OCI-LY3 (cell line): ENCODE results near the gene HOXA5.

Experiments used
- EZH2phosphoT487 ChIP-seq: fragments of 200-600 bp; shearing (Covaris generic); IDR thresholded peaks from 2 replicates; pipeline ENCODE4 v1.6.1; 2018; ENCODE audit warnings: antibody characterized with exemption, mixed run types, low read depth
- TF ChIP-seq, protein P1 (sequence below): fragments of 200-600, 300-600 bp; sonication (generic); IDR thresholded peaks from 2 replicates; pipeline ENCODE4 v1.5.1; 2014; ENCODE audit warnings: antibody characterized with exemption, low read length, low read depth

DNA sequence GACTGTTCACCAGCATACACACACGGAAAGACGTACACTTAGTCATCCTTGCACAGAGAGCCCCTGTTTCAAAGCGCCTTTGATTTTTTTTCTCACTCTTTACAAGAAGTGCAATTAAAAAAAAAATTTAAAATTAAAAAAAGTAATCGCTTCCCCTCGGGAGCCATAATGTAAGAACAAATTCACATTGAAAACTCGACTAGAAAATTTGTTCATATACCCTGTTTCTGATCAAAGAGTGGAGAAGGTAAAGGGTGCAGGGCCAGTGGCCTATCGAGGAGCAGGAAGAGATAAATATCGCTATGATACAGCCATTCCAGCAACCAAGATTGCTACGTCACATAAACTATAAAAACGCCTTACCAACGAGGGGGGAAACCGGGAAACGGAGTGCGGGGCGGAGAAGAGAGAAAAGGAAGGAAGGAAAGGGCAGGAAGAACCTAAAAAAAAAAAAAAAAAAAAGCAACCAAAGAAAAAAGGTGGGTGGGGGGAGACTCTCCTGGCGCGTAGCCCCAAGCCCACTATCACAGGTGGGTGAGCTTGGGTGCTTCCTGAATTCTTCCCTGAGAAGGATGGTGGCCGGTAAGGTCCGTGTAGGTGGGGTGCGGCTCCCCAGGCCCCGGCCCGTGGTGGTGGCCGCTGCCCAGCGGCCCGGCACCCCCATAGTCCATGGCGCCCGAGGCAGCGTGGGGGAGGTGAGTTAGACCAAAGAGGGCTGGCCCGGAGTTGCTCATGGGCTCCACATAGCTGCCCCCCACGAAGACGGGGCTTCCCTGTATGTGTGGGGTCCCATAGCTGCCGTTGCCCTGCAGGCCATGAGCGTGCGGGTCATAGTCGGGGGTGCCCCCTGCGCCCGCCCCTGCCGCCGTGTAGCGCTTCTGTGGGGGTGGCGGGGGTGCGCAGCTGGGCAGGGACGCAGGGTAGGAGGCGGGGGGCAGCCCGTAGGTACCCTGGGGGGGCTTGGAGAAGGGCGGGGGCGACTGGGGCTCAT is 35.8 kb downstream of the HOXA5 start:
- TF ChIP-seq, protein P1, sequence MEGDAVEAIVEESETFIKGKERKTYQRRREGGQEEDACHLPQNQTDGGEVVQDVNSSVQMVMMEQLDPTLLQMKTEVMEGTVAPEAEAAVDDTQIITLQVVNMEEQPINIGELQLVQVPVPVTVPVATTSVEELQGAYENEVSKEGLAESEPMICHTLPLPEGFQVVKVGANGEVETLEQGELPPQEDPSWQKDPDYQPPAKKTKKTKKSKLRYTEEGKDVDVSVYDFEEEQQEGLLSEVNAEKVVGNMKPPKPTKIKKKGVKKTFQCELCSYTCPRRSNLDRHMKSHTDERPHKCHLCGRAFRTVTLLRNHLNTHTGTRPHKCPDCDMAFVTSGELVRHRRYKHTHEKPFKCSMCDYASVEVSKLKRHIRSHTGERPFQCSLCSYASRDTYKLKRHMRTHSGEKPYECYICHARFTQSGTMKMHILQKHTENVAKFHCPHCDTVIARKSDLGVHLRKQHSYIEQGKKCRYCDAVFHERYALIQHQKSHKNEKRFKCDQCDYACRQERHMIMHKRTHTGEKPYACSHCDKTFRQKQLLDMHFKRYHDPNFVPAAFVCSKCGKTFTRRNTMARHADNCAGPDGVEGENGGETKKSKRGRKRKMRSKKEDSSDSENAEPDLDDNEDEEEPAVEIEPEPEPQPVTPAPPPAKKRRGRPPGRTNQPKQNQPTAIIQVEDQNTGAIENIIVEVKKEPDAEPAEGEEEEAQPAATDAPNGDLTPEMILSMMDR: no peak
- no peak for TF ChIP-seq EZH2phosphoT487
